ENCODE data around the gene FREM2.

FREM2 gene

GRCh38 chr13:38883783-38884182, 196.9 kb downstream of the FREM2 start:
- no peaks in the 10 kb centered on the region for H3K36me3 Mint-ChIP-seq (ENCODE audit: low read depth)
- H3K27me3 Mint-ChIP-seq (ENCODE audit: low read depth) = peaks cover 3% of the 10 kb centered on the region
- H3K9me3 Mint-ChIP-seq = no peaks in the 10 kb centered on the region
- no peak overlapping the region for H3K27ac Mint-ChIP-seq
- H3K4me1 Mint-ChIP-seq (ENCODE audit: low read depth) = peaks cover 3% of the 10 kb centered on the region
- DNase-seq (ENCODE audit: low spot score) = no peak
- no peak overlapping the region for H3K4me3 Mint-ChIP-seq

GRCh38 chr13:38888309-38888708, 201.4 kb downstream of the FREM2 start:
- no peak overlapping the region for H3K4me3 Mint-ChIP-seq
- peaks cover 3% of the 10 kb centered on the region for H3K27me3 Mint-ChIP-seq (ENCODE audit: low read depth)
- H3K36me3 Mint-ChIP-seq (ENCODE audit: low read depth) = no peaks in the 10 kb centered on the region
- no peak for DNase-seq (ENCODE audit: low spot score)
- no peaks in the 10 kb centered on the region for H3K9me3 Mint-ChIP-seq
- no peak overlapping the region for H3K27ac Mint-ChIP-seq
- H3K4me1 Mint-ChIP-seq (ENCODE audit: low read depth) = peaks cover 3% of the 10 kb centered on the region

GRCh38 chr13:38895075-38895474, 208.2 kb downstream of the FREM2 start:
- no peaks in the 10 kb centered on the region for H3K4me1 Mint-ChIP-seq (ENCODE audit: low read depth)
- H3K4me3 Mint-ChIP-seq = no peak overlapping the region
- DNase-seq (ENCODE audit: low spot score) = no peak
- H3K27me3 Mint-ChIP-seq (ENCODE audit: low read depth) = no peaks in the 10 kb centered on the region
- no peaks in the 10 kb centered on the region for H3K9me3 Mint-ChIP-seq
- no peak overlapping the region for H3K27ac Mint-ChIP-seq
- H3K36me3 Mint-ChIP-seq (ENCODE audit: low read depth) = no peaks in the 10 kb centered on the region

GRCh38 chr13:38897521-38897920, 210.6 kb downstream of the FREM2 start:
- no peak for DNase-seq (ENCODE audit: low spot score)

GRCh38 chr13:38898481-38898880, 211.6 kb downstream of the FREM2 start:
- Mint-ChIP-seq H3K9me3 (no peaks in the 10 kb centered on the region), H3K27ac (no peak overlapping the region), H3K4me1 (ENCODE audit: low read depth) (no peaks in the 10 kb centered on the region), H3K36me3 (ENCODE audit: low read depth) (no peaks in the 10 kb centered on the region), H3K4me3 (no peak overlapping the region), H3K27me3 (ENCODE audit: low read depth) (no peaks in the 10 kb centered on the region)
- DNase-seq (ENCODE audit: low spot score) = no peak

More at GRCh38 chr13:38897521-38897920, 210.6 kb downstream of the FREM2 start:
- no peak overlapping the region for H3K4me3 Mint-ChIP-seq
- H3K4me1 Mint-ChIP-seq (ENCODE audit: low read depth) = no peaks in the 10 kb centered on the region
- H3K27me3 Mint-ChIP-seq (ENCODE audit: low read depth) = no peaks in the 10 kb centered on the region
- no peaks in the 10 kb centered on the region for H3K36me3 Mint-ChIP-seq (ENCODE audit: low read depth)
- no peaks in the 10 kb centered on the region for H3K9me3 Mint-ChIP-seq
- no peak overlapping the region for H3K27ac Mint-ChIP-seq

- Mint-ChIP-seq H3K27ac (no peak overlapping the region), H3K4me1 (ENCODE audit: low read depth) (no peaks in the 10 kb centered on the region), H3K27me3 (ENCODE audit: low read depth) (no peaks in the 10 kb centered on the region), H3K9me3 (no peaks in the 10 kb centered on the region), H3K36me3 (ENCODE audit: low read depth) (no peaks in the 10 kb centered on the region), H3K4me3 (no peak overlapping the region)
- no peak for DNase-seq (ENCODE audit: low spot score)
Measured at GRCh38 chr13:38899571-38899970, 212.7 kb downstream of the FREM2 start.

- no peak for DNase-seq (ENCODE audit: low spot score)
- H3K36me3 Mint-ChIP-seq (ENCODE audit: low read depth) = no peaks in the 10 kb centered on the region
- H3K4me1 Mint-ChIP-seq (ENCODE audit: low read depth) = no peaks in the 10 kb centered on the region
- H3K4me3 Mint-ChIP-seq = no peak overlapping the region
- no peaks in the 10 kb centered on the region for H3K9me3 Mint-ChIP-seq
- H3K27ac Mint-ChIP-seq = no peak overlapping the region
- peaks cover 1% of the 10 kb centered on the region for H3K27me3 Mint-ChIP-seq (ENCODE audit: low read depth)
Measured at GRCh38 chr13:38900188-38900587, 213.3 kb downstream of the FREM2 start.

GRCh38 chr13:38902551-38902950, 215.7 kb downstream of the FREM2 start:
- no peak for DNase-seq (ENCODE audit: low spot score)
- H3K36me3 Mint-ChIP-seq (ENCODE audit: low read depth) = no peaks in the 10 kb centered on the region
- H3K9me3 Mint-ChIP-seq = no peaks in the 10 kb centered on the region
- H3K27me3 Mint-ChIP-seq (ENCODE audit: low read depth) = peaks cover 5% of the 10 kb centered on the region
- H3K27ac Mint-ChIP-seq = no peak overlapping the region
- no peaks in the 10 kb centered on the region for H3K4me1 Mint-ChIP-seq (ENCODE audit: low read depth)
- no peak overlapping the region for H3K4me3 Mint-ChIP-seq

GRCh38 chr13:38905081-38905480, 218.2 kb downstream of the FREM2 start:
- Mint-ChIP-seq H3K9me3 (no peaks in the 10 kb centered on the region), H3K4me3 (no peak overlapping the region), H3K27me3 (ENCODE audit: low read depth) (peaks cover 6% of the 10 kb centered on the region), H3K27ac (no peak overlapping the region), H3K4me1 (ENCODE audit: low read depth) (no peaks in the 10 kb centered on the region), H3K36me3 (ENCODE audit: low read depth) (no peaks in the 10 kb centered on the region)
- DNase-seq (ENCODE audit: low spot score) = no peak

GRCh38 chr13:38905861-38906260, 219.0 kb downstream of the FREM2 start:
- H3K27ac Mint-ChIP-seq = no peak overlapping the region
- H3K4me1 Mint-ChIP-seq (ENCODE audit: low read depth) = no peaks in the 10 kb centered on the region
- no peak for DNase-seq (ENCODE audit: low spot score)
- peaks cover 9% of the 10 kb centered on the region for H3K27me3 Mint-ChIP-seq (ENCODE audit: low read depth)
- H3K4me3 Mint-ChIP-seq = no peak overlapping the region
- no peaks in the 10 kb centered on the region for H3K9me3 Mint-ChIP-seq
- H3K36me3 Mint-ChIP-seq (ENCODE audit: low read depth) = no peaks in the 10 kb centered on the region

GRCh38 chr13:38908574-38908973, 221.7 kb downstream of the FREM2 start:
- H3K36me3 Mint-ChIP-seq (ENCODE audit: low read depth) = no peaks in the 10 kb centered on the region
- H3K4me1 Mint-ChIP-seq (ENCODE audit: low read depth) = no peaks in the 10 kb centered on the region
- H3K27me3 Mint-ChIP-seq (ENCODE audit: low read depth) = peaks cover 9% of the 10 kb centered on the region
- H3K4me3 Mint-ChIP-seq = no peak overlapping the region
- H3K9me3 Mint-ChIP-seq = no peaks in the 10 kb centered on the region
- no peak overlapping the region for H3K27ac Mint-ChIP-seq
- DNase-seq (ENCODE audit: low spot score) = no peak

- H3K27ac Mint-ChIP-seq = no peak overlapping the region
- H3K9me3 Mint-ChIP-seq = no peaks in the 10 kb centered on the region
Measured at GRCh38 chr13:38914070-38914469, 227.2 kb downstream of the FREM2 start.

GRCh38 chr13:38921081-38921480, 234.2 kb downstream of the FREM2 start:
- H3K4me3 Mint-ChIP-seq = no peak overlapping the region
- no peak for DNase-seq (ENCODE audit: low spot score)
- H3K27ac Mint-ChIP-seq = no peak overlapping the region
- peaks cover 3% of the 10 kb centered on the region for H3K4me1 Mint-ChIP-seq (ENCODE audit: low read depth)
- H3K36me3 Mint-ChIP-seq (ENCODE audit: low read depth) = no peaks in the 10 kb centered on the region
- no peaks in the 10 kb centered on the region for H3K9me3 Mint-ChIP-seq
- H3K27me3 Mint-ChIP-seq (ENCODE audit: low read depth) = peaks cover 3% of the 10 kb centered on the region

More at GRCh38 chr13:38914070-38914469, 227.2 kb downstream of the FREM2 start:
- Mint-ChIP-seq H3K4me3 (no peak overlapping the region), H3K27me3 (ENCODE audit: low read depth) (peaks cover 4% of the 10 kb centered on the region), H3K4me1 (ENCODE audit: low read depth) (peaks cover 3% of the 10 kb centered on the region), H3K36me3 (ENCODE audit: low read depth) (no peaks in the 10 kb centered on the region)
- no peak for DNase-seq (ENCODE audit: low spot score)

- Mint-ChIP-seq H3K9me3 (no peaks in the 10 kb centered on the region), H3K27ac (no peak overlapping the region), H3K36me3 (ENCODE audit: low read depth) (no peaks in the 10 kb centered on the region), H3K27me3 (ENCODE audit: low read depth) (peaks cover 7% of the 10 kb centered on the region), H3K4me1 (ENCODE audit: low read depth) (peaks cover 3% of the 10 kb centered on the region), H3K4me3 (no peak overlapping the region)
- no peak for DNase-seq (ENCODE audit: low spot score)
Measured at GRCh38 chr13:38922170-38922569, 235.3 kb downstream of the FREM2 start.

GRCh38 chr13:38933786-38934185, 246.9 kb downstream of the FREM2 start:
- H3K9me3 Mint-ChIP-seq = no peaks in the 10 kb centered on the region
- DNase-seq (ENCODE audit: low spot score) = no peak
- no peak overlapping the region for H3K27ac Mint-ChIP-seq
- H3K4me1 Mint-ChIP-seq (ENCODE audit: low read depth) = no peaks in the 10 kb centered on the region
- no peak overlapping the region for H3K4me3 Mint-ChIP-seq
- H3K36me3 Mint-ChIP-seq (ENCODE audit: low read depth) = no peaks in the 10 kb centered on the region
- no peaks in the 10 kb centered on the region for H3K27me3 Mint-ChIP-seq (ENCODE audit: low read depth)
